Left renal cortex interstitium (tissue), 4 donors: Measurements from ENCODE around the gene FNDC3B. TPM values are rescaled to one million over a fixed set of nuclear protein-coding genes. Genes with fewer than 3 reads are reported as not detected.
"Not testable (repeated sequence)": the region's sequence is repeated elsewhere in the genome, so short reads cannot be mapped to it uniquely, and the experiment has no call there.

Experiments used
- DNase-seq, 4 donors: peaks; one replicate each; pipeline ENCODE4 v3.0.0-alpha.2; 2013; ENCODE audit warnings: low read depth in 4 of 4, low spot score in 2 of 4, missing footprints in 1 of 4
- polyA plus RNA-seq, 4 donors: library from polyadenylated mRNA; unstranded; fragments of 120-200 nt; gene quantifications; one replicate each; pipeline ENCODE4 v1.2.1, GENCODE V29; 2013; ENCODE audit not compliant: insufficient read length in 4 of 4

FNDC3B gene
- polyA plus RNA-seq, 4 donors, result 53.6 to 63.8 (median 59.8) TPM

DNA sequence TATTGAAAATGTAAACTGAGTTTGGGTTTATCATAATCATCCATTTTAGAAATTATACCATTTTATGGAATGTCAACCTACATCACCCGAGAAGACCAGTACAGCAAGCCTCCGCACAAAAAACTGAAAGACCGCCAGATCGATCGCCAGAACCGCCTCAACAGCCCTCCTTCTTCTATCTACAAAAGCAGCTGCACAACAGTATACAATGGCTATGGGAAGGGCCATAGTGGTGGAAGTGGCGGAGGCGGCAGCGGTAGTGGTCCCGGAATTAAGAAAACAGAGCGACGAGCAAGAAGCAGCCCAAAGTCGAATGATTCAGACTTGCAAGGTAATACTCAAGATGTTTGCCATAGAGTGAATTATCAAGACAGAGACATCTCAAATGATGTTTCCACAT is 211.8 kb downstream of the FNDC3B start:
- no peak for DNase-seq

GRCh38 chr3:172253200-172253599 is 213.8 kb downstream of the FNDC3B start:
- DNase-seq, result no peak

DNA sequence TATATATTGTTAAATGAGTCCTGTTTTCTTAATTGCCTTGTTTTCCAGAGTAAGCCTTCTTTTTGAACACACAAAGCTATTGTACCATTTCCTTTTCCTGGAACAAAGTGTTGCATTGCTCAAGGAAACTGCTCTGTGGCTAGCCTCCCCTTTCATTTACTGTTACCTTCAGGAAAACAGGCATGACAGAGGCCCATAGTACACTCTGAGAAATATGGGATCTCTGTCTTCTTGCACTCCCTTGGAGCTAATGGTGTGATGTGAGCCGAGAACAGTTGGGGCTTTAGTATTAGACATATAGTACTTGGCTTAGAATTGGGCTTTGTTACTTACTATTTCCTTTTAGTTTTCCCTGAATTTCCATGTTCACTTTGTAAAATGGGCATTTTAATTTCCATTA is 215.2 kb downstream of the FNDC3B start:
- DNase-seq, result no peak

DNA sequence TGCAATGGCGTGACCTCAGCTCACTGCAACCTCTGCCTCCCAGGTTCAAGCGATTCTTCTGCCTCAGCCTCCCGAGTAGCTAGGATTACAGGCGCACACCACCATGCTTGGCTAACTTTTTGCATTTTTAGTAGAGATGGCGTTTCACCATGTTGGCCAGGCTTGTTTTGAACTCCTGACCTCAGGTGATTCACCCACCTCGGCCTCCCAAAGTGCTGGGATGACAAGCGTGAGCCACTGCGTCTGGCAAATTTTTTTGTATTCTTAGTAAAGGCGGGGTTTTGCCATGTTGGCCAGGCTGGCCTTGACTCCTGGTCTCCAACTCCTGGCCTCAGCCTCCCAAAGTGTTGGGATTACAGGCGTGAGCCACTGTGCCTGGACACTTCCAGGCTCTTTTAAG is 215.9 kb downstream of the FNDC3B start:
- not testable (repeated sequence) for DNase-seq

DNA sequence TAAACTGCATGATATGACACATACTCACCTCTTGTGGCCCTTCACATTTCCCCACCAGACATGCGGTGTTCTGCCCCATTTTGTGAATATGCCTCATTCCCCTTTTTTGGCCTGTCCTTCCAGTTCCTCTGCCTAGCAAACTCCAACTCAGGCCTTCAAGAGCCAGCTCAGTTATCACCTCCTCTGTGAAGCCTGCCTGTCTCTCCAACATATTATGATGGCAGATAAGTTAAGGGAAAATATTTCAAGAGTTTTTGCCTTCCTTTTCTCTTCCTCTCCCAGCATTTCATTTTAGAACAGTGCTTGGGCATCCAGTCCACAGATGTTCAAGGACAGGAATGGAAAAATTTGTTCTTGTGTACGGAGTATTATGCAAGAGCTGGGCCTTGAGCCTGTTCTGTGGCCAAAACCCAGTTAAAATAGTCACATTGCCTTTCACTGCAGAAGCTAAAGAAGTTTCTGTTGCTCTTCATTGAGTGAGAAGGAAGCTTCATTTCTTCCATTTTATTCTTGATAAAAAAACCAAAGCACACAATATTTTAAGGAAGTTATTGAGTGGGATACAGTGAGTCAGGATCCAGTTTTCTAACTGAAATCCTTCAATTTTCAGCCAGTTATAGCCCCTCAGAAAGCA is 216.8 kb downstream of the FNDC3B start:
- DNase-seq, result no peak

- no peak for DNase-seq
Measured at GRCh38 chr3:172257648-172258400, 218.4 kb downstream of the FNDC3B start.

DNA sequence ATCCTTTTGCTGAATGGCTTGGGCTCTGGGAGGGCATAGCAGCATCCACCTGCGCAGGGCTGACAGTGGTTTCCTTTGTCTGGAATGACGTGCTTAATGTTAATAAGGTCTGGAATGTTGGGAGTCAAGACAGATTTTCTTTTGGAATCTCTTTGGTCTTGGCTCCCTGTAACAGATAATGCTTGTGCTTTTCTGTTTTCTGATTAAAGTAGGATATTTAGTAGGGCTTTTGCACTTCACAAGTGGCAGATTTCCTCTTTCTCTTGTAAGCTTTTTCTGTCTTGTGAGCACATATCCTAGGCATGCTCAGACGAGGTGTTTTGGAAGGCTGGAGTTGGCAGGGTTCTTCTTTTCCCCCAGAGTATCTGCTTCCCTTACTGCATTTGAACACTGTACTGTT is 219.2 kb downstream of the FNDC3B start:
- DNase-seq, result no peak

GRCh38 chr3:172259111-172259541 is 219.7 kb downstream of the FNDC3B start:
- DNase-seq, result no peak

DNA sequence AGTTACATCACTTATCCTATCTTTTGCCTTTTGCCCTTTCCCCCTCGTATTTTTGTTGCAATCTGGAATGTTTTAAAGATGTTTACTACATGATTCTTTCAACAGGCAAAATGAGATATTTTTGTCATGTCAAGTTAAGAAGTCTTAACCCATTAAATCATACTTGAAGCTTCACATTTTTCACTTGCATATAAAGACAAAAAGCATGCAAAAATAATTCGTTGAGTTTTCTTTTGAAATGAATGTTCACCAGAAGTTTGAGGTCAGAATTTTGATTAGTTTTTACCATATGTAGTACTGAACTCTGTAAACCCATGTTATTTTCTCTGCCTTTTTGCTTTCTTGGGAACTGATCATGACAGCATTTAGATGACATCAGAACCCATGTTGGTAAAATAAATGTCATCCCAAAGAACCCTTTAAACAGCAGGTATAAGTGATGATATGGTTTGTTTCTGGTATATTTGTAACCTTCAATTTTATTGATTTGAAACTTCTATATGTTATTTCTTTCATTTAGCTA is 220.4 kb downstream of the FNDC3B start:
- peak in 1 of 4 donors; percentile 21 for DNase-seq

GRCh38 chr3:172260381-172260780 is 221.0 kb downstream of the FNDC3B start:
- no peak for DNase-seq

GRCh38 chr3:172261054-172261453 is 221.7 kb downstream of the FNDC3B start:
- DNase-seq, result no peak

- no peak for DNase-seq
Measured at GRCh38 chr3:172262991-172263608, 223.7 kb downstream of the FNDC3B start.

- no peak for DNase-seq
Measured at GRCh38 chr3:172263781-172264486, 224.6 kb downstream of the FNDC3B start.

- DNase-seq, result no peak
Measured at GRCh38 chr3:172266103-172266502, 226.7 kb downstream of the FNDC3B start.

DNA sequence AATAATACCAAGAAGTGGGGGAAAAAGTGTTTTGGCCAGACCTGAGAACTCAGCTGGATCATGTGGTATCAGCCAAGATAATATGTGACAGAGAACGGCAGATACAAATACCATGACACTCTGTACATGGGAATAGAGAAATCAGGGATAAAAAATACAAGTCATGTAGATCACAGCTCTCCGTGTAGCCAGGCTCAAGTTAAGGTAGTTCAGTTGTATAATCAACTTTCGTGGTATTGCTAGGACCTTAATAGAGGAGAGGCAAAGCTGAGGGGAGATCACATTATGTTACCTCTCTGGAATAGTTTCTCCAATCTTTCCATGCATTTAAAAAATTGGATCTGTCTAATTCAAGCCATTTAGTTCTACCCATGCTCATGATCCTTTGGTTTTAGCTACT is 229.0 kb downstream of the FNDC3B start:
- DNase-seq, result no peak

GRCh38 chr3:172268868-172269267 is 229.5 kb downstream of the FNDC3B start:
- DNase-seq, result no peak

GRCh38 chr3:172270557-172271166 is 231.3 kb downstream of the FNDC3B start:
- DNase-seq, result no peak

- no peak for DNase-seq
Measured at GRCh38 chr3:172271386-172271976, 232.1 kb downstream of the FNDC3B start.

GRCh38 chr3:172272698-172273097 is 233.3 kb downstream of the FNDC3B start:
- no peak for DNase-seq

DNA sequence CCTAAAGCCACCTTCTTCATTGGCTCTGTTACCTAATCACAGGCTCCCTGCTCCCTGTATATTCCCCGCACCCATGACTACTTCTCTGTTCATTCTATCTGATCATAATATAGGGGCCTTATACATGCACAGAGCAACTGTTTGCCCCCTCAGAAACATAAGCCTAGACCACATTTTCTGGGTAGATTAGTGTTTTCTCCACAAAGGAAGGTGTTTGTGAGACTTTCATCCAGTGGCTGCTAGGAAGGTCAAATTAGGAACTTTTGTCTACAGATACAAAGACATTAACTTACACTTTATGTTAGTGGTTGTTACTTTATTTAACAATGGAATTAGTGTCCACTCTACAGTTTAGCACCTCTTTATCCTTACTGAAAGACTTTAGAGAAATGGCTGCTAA is 234.0 kb downstream of the FNDC3B start:
- no peak for DNase-seq
